Measurements from ENCODE around the gene MIPEP.
A peak's percentile ranks its signal among the peaks of the same experiment; 100 is the strongest.
"Not testable (repeated sequence)": the region's sequence is repeated elsewhere in the genome, so short reads cannot be mapped to it uniquely, and the experiment has no call there.

Gene MIPEP

GRCh38 chr13:23770428-23770827 is 118.8 kb downstream of the MIPEP start:
- no peak for DNase-seq

GRCh38 chr13:23769401-23769800 is 119.8 kb downstream of the MIPEP start:
- DNase-seq, result no peak

- no peak for DNase-seq
Observed at GRCh38 chr13:23767838-23768237, 121.4 kb downstream of the MIPEP start.

GRCh38 chr13:23766939-23767338 is 122.3 kb downstream of the MIPEP start:
- no peak for DNase-seq

- DNase-seq, result no peak
Observed at GRCh38 chr13:23766283-23766682, 122.9 kb downstream of the MIPEP start.

GRCh38 chr13:23765531-23765930 is 123.7 kb downstream of the MIPEP start:
- no peak for DNase-seq

GRCh38 chr13:23763318-23763717 is 125.9 kb downstream of the MIPEP start:
- no peak for DNase-seq

- not testable (repeated sequence) for DNase-seq
Observed at GRCh38 chr13:23761760-23762159, 127.4 kb downstream of the MIPEP start.

- DNase-seq, result no peak
Observed at GRCh38 chr13:23760000-23760399, 129.2 kb downstream of the MIPEP start.

- DNase-seq, result no peak
Observed at GRCh38 chr13:23758798-23759527, 130.2 kb downstream of the MIPEP start.

GRCh38 chr13:23754997-23755396 is 134.2 kb downstream of the MIPEP start:
- peak in 1 of 3 experiments; percentile 8 for DNase-seq

- no peak for DNase-seq
Observed at GRCh38 chr13:23754506-23754905, 134.7 kb downstream of the MIPEP start.

GRCh38 chr13:23753458-23753857 is 135.7 kb downstream of the MIPEP start:
- no peak for DNase-seq

GRCh38 chr13:23752111-23753001 is 136.8 kb downstream of the MIPEP start:
- no peak for DNase-seq

- no peak for DNase-seq
Observed at GRCh38 chr13:23751195-23751594, 138.0 kb downstream of the MIPEP start.

- DNase-seq, result no peak
Observed at GRCh38 chr13:23750383-23751121, 138.6 kb downstream of the MIPEP start.

GRCh38 chr13:23749288-23749873 is 139.8 kb downstream of the MIPEP start:
- no peak for DNase-seq

GRCh38 chr13:23748109-23748990 is 140.8 kb downstream of the MIPEP start:
- peak in 2 of 3 experiments; percentile 19 to 51 for DNase-seq

GRCh38 chr13:23746141-23746540 is 143.1 kb downstream of the MIPEP start:
- DNase-seq, result not testable (repeated sequence)

- DNase-seq, result no peak
Observed at GRCh38 chr13:23744315-23744714, 144.9 kb downstream of the MIPEP start.

- peak in 2 of 3 experiments; percentile 1 to 62 for DNase-seq
Observed at GRCh38 chr13:23743278-23744076, 145.7 kb downstream of the MIPEP start.
